HUES48 (cell line): Measurements from ENCODE around the gene VMP1.
"Not testable (repeated sequence)": the region's sequence is repeated elsewhere in the genome, so short reads cannot be mapped to it uniquely, and the experiment has no call there.

Experiments used
- H3K27ac ChIP-seq: one replicate; pipeline ENCODE4 v1.7.0; 2013; ENCODE audit warnings: low read depth, low read length, inconsistent platforms
- H3K27me3 ChIP-seq: 2 replicates; pipeline ENCODE4 v1.6.1; 2013; ENCODE audit warnings: mild to moderate bottlenecking, low read length; ENCODE audit not compliant: control insufficient read depth, insufficient read depth
- H3K36me3 ChIP-seq: 2 replicates; pipeline ENCODE4 v1.6.1; 2013; ENCODE audit warnings: low read length; ENCODE audit not compliant: control insufficient read depth, insufficient read depth
- H3K4me1 ChIP-seq: 2 replicates; pipeline ENCODE4 v1.6.1; 2013; ENCODE audit warnings: mild to moderate bottlenecking, low read length; ENCODE audit not compliant: control insufficient read depth, insufficient read depth
- H3K4me3 ChIP-seq: 2 replicates; pipeline ENCODE4 v1.5.1; 2013; ENCODE audit warnings: mild to moderate bottlenecking, low read depth, low read length
- H3K9ac ChIP-seq: 2 replicates; pipeline ENCODE4 v1.6.1; 2013; ENCODE audit warnings: mild to moderate bottlenecking, low read depth, low read length, moderate library complexity
- H3K9me3 ChIP-seq: 2 replicates; pipeline ENCODE4 v1.6.1; 2013; ENCODE audit warnings: low read length; ENCODE audit not compliant: control insufficient read depth, insufficient read depth

Gene VMP1

GRCh38 chr17:59841882-59842263, 134.4 kb downstream of the VMP1 start:
- Histone ChIP-seq H3K4me3 (peak overlapping the region; percentile 86; the same call in 1 of the 2 replicates), H3K4me1 (peaks cover 25% of the 10 kb centered on the region), H3K9ac (0 out of 2 replicates have a peak overlapping the region, but pooled peaks have one; percentile 15), H3K27ac (peak overlapping the region; percentile 97), H3K36me3 (peaks cover 32% of the 10 kb centered on the region)
- not testable (repeated sequence) for H3K9me3 ChIP-seq, H3K27me3 ChIP-seq

GRCh38 chr17:59842901-59843652, 135.6 kb downstream of the VMP1 start:
- Histone ChIP-seq H3K9me3 (no peaks in the 10 kb centered on the region), H3K27ac (peak overlapping the region; percentile 71), H3K9ac (no peak overlapping the region), H3K36me3 (peaks cover 32% of the 10 kb centered on the region), H3K4me3 (no peak overlapping the region), H3K4me1 (peaks cover 25% of the 10 kb centered on the region), H3K27me3 (no peaks in the 10 kb centered on the region)

GRCh38 chr17:59844884-59845594, 137.6 kb downstream of the VMP1 start:
- Histone ChIP-seq H3K9ac (0 out of 2 replicates have a peak overlapping the region, but pooled peaks have one; percentile 26), H3K27me3 (no peaks in the 10 kb centered on the region), H3K4me1 (peaks cover 25% of the 10 kb centered on the region), H3K4me3 (no peak overlapping the region), H3K36me3 (peaks cover 20% of the 10 kb centered on the region), H3K27ac (peak overlapping the region; percentile 89), H3K9me3 (no peaks in the 10 kb centered on the region)

GRCh38 chr17:59845595-59846393, 138.3 kb downstream of the VMP1 start:
- peaks cover 14% of the 10 kb centered on the region for H3K36me3 ChIP-seq
- H3K9me3 ChIP-seq, result no peaks in the 10 kb centered on the region
- peak overlapping the region; percentile 89 for H3K27ac ChIP-seq
- no peaks in the 10 kb centered on the region for H3K27me3 ChIP-seq
- peaks cover 25% of the 10 kb centered on the region for H3K4me1 ChIP-seq
- 0 out of 2 replicates have a peak overlapping the region, but pooled peaks have one; percentile 26 for H3K9ac ChIP-seq
- H3K4me3 ChIP-seq, result no peak overlapping the region

- Histone ChIP-seq H3K27ac (peak overlapping the region; percentile 89), H3K9ac (no peak overlapping the region), H3K4me3 (no peak overlapping the region), H3K36me3 (peaks cover 6% of the 10 kb centered on the region; the same call in 1 of the 2 replicates), H3K27me3 (no peaks in the 10 kb centered on the region), H3K4me1 (peaks cover 26% of the 10 kb centered on the region), H3K9me3 (no peaks in the 10 kb centered on the region)
Observed at GRCh38 chr17:59846394-59847165, 139.1 kb downstream of the VMP1 start.

- H3K27ac ChIP-seq, result no peak overlapping the region
- H3K9me3 ChIP-seq, result no peaks in the 10 kb centered on the region
- H3K4me3 ChIP-seq, result no peak overlapping the region
- H3K36me3 ChIP-seq, result no peaks in the 10 kb centered on the region
- no peak overlapping the region for H3K9ac ChIP-seq
- H3K4me1 ChIP-seq, result peaks cover 29% of the 10 kb centered on the region
- H3K27me3 ChIP-seq, result no peaks in the 10 kb centered on the region
Observed at GRCh38 chr17:59848385-59848668, 140.9 kb downstream of the VMP1 start.

- Histone ChIP-seq H3K9ac (no peak overlapping the region), H3K27me3 (no peaks in the 10 kb centered on the region), H3K27ac (no peak overlapping the region), H3K36me3 (no peaks in the 10 kb centered on the region), H3K9me3 (no peaks in the 10 kb centered on the region), H3K4me1 (peaks cover 29% of the 10 kb centered on the region), H3K4me3 (no peak overlapping the region)
Observed at GRCh38 chr17:59848778-59849177, 141.3 kb downstream of the VMP1 start.

GRCh38 chr17:59850311-59850710, 142.9 kb downstream of the VMP1 start:
- not testable (repeated sequence) for H3K27me3 ChIP-seq, H3K9me3 ChIP-seq, H3K27ac ChIP-seq, H3K9ac ChIP-seq, H3K36me3 ChIP-seq, H3K4me3 ChIP-seq
- peaks cover 23% of the 10 kb centered on the region for H3K4me1 ChIP-seq

- Histone ChIP-seq H3K4me3 (no peak overlapping the region), H3K9me3 (no peaks in the 10 kb centered on the region), H3K9ac (no peak overlapping the region; the same call in 1 of the 2 replicates), H3K27ac (no peak overlapping the region), H3K27me3 (no peaks in the 10 kb centered on the region), H3K36me3 (no peaks in the 10 kb centered on the region), H3K4me1 (peaks cover 10% of the 10 kb centered on the region)
Observed at GRCh38 chr17:59851439-59852375, 144.3 kb downstream of the VMP1 start.

- not testable (repeated sequence) for H3K27me3 ChIP-seq, H3K9ac ChIP-seq, H3K9me3 ChIP-seq, H3K4me3 ChIP-seq, H3K36me3 ChIP-seq
- H3K27ac ChIP-seq, result peak overlapping the region; percentile 82
- peaks cover 16% of the 10 kb centered on the region for H3K4me1 ChIP-seq
Observed at GRCh38 chr17:59852847-59853167, 145.4 kb downstream of the VMP1 start.
